Right renal pelvis (tissue), 4 donors: Measurements from ENCODE around the gene IFIT2. TPM values are rescaled to one million over a fixed set of nuclear protein-coding genes. Genes with fewer than 3 reads are reported as not detected.
A peak's percentile ranks its signal among the peaks of the same experiment; 100 is the strongest.
"Not testable (repeated sequence)": the region's sequence is repeated elsewhere in the genome, so short reads cannot be mapped to it uniquely, and the experiment has no call there.

Experiments used
- DNase-seq, 4 donors: peaks; one replicate each; pipeline ENCODE4 v3.0.0-alpha.2; 2013; ENCODE audit warnings: low read depth in 4 of 4, low spot score in 3 of 4, missing footprints in 1 of 4
- polyA plus RNA-seq, 4 donors: library from polyadenylated mRNA; unstranded; fragments of 120-200 nt; gene quantifications; one replicate each; pipeline ENCODE4 v1.2.1, GENCODE V29; 2013; ENCODE audit not compliant: insufficient read length in 4 of 4

Gene IFIT2
- polyA plus RNA-seq, 4 donors = 7.5 to 10.9 (median 10.1) TPM

DNA sequence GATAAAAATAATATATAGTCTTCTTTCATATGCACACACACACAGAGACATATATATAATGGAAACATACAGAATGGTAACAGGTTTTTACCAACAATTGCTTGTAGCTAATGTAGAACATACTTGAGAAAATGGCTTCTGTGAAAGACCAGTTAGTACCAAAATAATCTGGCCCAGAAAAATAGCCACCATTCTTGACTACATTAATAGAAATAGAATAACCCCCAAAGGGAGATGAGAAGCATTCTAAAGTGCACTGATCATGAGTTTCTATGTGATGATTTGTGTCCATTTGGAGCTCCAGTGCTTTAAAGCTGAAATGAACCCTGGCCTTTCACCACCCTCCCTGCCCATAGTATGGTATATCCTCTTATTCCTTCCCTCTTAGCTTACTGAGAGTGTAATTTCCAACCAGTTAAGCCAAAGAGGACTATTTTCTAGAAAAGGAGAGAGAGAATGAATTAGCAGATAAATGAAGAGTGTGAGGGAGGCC, 22.9 kb upstream of the IFIT2 start:
- DNase-seq = no peak

DNA sequence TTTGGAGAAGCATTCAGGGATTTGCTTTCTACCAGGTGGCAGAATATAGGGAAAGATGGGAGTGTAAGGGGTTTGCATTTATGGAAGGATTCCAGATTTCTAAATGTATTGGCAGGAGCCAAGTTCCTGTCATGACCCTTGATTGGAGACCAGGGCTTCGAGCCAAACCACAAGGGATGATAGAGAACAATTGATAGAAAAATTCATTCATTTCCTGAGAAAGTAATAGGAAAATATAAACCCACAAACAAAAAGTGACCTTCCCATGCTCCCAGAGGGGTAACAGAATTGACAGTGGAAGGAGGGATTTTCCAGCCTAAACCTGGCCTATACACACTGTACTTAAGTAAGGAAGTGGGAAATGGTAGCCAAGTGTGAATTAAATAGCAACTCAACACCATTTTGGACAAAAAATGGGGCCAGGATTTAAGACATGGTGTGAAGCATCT, 22.4 kb upstream of the IFIT2 start:
- DNase-seq = no peak

DNA sequence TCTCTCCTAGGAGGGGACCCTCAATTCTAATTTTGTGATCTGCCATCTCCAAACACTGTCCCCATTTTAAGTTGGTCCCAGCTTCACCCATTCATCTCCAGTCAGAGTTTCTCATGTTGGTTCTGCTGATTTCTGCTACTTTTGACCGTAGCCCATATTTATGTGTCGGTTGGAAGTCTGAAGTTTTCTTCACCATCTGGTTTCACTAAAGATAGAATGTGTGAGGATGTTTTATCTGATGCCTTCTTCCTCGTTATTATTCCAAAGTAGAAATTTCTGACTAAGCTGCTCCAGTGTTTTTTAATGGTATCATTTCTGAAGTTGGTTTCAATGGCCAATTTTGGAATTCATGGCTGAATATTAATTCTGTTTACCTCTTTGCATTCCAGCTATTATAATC, 21.3 kb upstream of the IFIT2 start:
- DNase-seq = no peak

DNA sequence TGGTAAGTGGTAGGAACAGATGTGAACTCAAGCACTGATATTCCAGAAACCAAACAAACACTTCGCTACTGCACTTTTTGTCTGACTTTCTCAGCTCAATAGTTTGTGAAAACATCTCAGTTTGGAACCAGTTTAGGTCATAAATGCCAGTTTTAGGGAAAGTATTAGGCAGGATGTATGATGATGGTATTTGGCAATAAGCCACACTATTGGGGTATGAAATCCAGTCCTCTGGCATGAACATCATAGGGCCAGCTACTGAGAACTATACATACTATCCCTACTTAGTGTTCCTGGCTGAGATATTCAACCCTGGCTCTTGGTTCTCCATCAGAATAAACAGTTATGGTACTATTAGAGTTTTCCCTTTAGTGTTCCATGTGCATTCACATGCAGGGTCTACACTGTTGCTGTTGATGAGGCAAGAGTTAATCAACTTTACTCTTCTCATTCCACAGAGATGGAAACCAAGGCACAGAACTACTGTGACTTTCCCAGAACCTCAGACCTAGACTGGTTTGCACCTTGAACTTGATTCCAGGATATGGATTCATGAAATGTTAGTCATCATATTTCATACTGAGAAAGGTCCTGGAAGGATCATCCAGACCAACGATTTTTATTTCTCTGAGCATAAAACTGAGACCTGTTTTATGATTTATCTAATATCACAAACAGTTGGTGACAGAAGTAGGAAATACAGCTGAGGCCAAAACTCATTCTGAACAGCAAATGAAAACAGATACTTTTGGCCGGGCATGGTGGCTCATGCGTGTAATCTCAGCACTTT, 20.0 kb upstream of the IFIT2 start:
- no peak for DNase-seq

DNA sequence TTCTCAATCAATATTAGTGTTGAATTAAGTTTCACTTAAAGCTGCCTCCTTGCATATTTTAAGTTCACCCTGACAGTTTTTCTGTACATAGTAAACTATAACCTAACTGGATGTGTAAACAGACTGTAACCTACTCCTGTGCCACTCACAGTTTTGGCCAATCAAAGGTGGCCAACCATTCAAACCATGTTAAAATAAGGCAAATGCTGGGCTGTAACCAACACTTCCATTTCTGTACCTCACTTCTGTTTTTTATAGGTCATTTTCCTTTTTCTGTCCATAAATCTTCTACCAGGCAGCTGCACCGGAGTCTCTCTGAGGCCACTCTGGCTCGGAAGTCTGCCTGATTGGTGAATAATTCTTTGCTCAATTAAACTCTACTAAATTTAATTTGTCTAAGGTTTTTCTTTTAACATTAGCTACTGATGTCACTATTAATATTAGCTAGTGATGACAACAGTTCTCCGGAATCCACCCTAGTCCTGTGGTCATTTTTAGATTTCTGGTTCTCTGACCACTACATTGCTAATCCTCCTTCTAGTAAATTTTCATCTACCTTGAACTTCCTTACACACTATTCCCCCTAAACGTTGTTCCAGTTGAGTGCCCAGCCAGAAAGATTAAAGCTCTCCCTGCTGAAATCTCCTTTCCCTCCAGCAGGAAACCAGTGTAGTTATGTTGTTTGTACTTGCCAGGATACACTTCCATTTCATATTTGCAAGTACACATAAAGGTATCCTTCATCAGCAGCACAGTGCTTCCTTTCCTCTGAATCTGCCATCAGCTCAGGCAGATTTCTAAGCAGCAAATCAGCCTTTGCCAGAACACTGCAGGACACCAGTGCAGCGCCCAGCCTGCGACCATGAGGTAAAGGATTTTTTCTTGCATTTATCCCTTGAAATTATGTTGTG, 18.6 kb upstream of the IFIT2 start:
- DNase-seq = peak in 2 of 4 donors; percentile 43 to 57

DNA sequence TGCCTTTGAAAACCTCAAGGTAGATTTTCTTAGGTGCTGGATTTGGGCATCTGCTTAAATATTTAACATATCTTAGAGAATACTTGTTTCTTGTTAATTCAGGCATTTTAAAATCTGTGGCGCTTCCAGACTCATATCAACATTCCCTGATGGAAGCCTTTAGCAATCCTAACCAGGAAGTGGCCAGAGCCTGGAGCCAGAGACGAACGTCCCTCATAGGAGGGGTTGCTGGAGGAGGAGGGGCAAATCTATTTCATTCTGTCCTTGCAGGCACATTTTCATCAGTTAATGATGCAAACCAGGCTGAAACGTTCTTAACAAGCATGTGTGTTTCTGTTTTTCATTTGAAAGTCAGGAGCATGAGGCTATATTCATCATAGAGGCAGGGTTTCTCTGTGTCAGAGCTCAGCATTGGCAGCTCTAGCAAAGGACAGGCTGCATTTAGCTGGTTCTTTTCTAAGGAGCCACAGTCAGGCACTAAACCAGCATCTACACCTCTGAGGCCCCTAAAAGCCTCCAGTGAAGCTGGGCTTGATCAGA, 17.8 kb upstream of the IFIT2 start:
- peak in 3 of 4 donors; percentile 52 to 62 (median 59) for DNase-seq

DNA sequence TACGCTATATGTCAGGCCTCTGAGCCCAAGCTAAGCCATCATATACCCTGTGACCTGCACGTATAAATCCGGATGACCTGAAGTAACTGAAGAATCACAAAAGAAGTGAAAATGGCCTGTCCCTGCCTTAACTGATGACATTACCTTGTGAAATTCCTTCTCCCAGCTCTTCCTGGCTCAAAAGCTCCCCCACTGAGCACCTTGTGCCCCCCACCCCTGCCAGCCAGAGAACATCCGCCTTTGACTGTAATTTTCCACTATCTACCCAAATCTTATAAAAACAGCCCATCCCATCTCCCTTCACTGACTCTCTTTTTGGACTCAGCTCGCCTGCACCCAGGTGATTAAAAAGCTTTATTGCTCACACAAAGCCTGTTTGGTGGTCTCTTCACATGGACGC, 17.1 kb upstream of the IFIT2 start:
- DNase-seq = not testable (repeated sequence)

DNA sequence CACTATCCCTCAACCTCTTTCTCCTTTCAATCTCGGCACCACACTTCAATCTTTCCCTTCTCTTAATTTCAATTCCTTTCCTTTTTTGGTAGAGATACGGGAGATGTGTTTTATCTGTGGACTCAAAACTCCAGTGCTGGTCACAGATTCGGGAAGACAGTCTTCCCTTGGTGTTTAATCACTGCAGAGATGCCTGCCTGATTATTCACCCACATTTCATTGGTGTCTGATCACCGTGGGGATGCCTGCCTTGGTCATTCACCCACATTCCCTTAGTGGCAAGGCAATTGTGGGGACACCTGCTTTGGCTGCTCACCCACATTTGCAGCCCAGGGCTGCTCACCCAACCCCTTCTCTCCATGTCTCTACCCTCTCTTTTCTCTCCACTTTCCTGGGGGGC, 16.5 kb upstream of the IFIT2 start:
- DNase-seq = not testable (repeated sequence)

DNA sequence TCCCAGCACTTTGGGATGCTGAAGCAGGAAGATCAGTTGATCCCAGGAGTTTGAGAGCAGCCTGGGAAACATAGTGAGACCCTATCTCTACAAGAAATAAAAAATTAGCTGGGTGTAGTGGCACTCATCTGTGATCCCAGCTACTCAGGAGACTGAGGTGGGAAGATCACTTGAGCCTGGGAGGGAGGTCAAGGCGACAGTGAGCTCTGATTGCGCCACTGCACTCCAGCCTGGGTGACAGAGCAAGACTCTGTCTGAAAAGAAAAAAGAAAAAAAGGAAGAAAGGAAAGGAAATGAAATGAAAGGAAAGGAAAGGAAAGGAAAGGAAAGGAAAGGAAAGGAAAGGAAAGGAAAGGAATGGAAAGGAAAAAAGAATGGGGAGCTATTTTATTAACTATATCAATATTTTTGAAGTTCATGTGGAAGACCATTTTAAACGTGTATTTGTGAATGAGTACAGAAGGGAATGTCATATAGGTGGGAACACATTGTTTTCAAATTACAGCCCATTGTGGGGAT, 7.1 kb upstream of the IFIT2 start:
- no peak for DNase-seq

DNA sequence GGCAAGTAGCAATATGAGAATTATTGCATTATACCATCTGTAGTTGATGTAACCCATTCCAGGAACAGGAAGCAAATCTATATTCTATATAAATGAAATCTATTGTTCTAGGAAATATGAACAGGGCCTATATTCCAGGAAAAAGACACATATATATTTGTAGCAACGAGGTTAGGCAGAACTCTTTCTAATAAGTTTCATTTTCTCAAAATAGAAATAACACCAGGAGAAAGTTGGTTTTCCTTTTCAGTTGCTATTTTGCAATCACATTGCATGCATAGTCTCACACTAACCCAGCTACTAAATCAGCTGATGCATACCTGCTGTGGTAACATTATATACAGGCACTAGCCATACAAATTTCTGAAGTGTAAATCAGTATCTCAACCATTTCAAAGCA, 6.2 kb upstream of the IFIT2 start:
- no peak for DNase-seq

DNA sequence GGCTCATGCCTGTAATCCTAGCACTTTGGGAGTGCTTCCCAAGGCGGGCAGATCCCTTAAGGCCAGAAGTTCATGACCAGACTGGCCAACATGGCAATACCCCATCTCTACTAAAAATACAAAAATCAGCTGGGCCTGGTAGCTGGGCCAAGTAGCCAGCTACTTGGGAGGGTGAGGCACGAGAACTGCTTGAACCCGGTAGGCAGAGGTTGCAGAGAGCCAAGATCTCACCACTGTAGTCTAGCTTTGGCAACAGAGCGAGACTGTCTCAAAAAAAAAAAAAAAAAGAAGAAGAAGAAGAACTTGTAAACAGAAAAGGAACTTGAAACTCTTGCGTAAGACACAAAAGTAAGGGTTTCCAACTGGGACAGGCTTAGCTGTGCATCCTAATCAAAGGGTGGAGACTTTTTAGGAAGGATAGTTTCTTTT, 5.6 kb upstream of the IFIT2 start:
- no peak for DNase-seq

DNA sequence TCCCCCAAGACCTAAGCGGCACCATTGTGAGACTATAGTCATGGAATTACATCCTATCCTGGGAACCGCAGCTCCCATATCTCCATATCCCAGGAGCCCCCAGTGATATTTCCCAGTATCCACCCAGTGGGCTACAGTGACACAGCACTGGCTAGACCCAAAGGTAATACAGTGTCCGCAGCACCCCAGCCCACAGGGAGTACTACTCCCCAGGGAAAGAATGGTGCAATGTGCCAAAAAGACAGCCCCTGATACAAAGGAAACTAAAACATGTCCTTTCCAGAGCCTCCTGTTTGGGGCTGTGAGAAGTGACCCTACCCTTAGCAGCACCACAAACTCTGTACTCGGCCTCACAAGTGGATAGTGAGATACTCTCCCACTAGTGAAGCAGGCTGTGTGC, 4.5 kb upstream of the IFIT2 start:
- DNase-seq = no peak

DNA sequence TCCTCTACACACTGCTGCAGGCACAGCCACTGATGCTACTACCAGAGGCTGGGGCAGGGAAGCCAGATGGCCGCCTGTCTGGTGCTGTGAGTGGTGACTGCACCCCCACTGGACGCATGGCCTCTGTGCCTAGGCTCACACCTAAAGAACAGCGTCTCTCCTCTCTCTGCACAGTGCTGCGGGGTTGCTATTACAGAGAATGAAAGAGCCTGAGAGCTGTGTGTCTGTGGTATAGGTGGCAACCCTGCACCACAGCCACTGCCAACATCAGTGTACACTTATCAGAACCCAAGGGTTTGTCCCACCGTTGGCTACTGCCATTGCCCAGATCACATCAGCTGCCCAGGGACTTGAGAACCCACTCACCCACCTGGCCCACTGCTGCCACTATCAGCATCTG, 4.1 kb upstream of the IFIT2 start:
- DNase-seq = no peak

DNA sequence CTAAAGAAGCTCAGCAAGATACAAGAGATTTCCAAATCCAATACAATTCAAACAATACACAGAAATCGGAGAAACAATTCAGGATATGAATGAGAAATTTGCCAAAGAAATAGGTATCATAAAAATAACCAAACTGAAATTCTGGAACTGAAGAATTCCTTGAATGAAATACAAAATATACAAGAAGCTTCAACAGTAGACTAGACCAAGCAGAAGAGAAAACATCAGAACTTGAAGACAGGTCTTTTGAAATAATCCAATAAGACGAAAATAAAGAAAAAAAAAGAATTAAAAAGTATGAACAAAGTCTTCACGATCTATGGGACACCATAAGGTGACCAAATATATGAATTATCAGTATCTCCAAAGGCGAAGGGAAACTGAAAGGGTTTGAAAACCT, 2.8 kb upstream of the IFIT2 start:
- no peak for DNase-seq

DNA sequence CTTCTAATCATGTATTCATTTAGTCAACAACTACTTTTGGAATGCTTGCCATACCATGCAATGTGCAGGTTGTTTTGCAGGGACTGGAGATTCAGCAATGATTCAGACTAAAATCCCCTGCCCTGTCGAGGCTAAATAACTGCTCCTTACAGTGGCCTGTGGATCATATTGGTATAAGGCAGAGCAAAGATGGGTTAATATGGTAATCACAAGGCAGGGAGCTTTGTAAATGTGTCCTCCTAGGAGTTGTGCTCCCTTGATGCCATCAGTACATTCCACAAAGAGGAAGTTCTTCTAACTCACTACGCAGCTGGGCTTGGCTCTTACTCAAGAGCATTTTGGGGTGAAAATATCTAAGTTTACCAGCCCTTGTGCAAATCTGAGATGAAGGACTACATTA, 614 bp upstream of the IFIT2 start:
- peak in 1 of 4 donors; percentile 11 for DNase-seq

DNA sequence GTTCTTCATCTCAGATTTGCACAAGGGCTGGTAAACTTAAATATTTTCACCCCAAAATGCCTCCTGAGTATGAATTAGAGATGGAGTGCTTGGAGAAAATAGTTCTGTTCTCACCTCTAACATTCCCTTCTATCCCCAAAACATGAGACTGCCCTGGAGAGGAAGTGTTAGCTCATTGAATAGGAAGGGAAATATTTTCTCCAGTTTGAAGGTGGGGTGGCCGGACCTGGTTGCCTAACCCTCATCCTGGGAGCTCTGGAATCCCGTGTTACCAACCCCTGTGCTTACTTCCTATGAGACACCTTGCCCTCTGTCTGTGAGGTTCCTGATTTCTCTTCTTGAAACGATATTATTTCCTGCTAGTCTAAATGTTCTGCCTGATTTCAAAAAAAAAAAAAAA, 779 bp downstream of the IFIT2 start:
- no peak for DNase-seq

DNA sequence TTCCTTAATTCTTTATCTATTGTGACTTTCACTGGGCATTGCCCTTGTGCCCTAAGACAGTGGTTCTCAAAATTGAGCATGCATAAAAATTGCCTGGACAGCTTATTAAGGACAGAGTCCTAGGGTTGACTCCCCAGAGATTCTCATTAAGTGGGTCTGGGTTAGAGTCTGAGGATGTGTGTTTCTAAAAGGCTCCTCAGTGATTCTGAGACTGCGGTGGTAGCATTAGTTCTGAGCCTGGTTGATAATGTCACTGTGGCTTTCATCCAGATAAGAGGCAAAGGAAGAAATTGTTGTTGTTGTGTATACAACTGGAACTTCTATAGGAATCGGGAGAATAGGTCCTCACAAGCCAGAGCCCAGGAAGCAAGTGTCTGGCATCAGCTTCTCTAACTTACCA, 1.3 kb downstream of the IFIT2 start:
- DNase-seq = no peak

DNA sequence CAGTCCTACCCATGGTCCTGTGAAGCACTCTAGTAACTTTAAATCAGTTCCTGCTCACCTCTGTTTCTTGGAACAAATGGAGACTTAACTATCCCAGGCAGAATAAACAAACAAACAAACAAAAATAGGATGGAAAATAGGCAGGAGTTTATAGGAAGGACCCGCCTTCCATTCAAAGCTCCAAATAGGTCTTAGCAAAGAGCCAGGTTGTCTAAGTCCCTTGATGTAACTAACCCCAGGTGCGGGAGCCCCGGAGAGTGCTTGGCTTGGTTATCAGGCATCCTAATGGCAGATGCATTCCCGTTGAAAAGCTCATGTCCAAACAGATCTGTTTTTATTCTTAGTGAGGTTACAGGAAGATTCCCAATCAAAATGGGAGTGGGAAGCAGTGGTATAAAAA, 2.2 kb downstream of the IFIT2 start:
- no peak for DNase-seq

DNA sequence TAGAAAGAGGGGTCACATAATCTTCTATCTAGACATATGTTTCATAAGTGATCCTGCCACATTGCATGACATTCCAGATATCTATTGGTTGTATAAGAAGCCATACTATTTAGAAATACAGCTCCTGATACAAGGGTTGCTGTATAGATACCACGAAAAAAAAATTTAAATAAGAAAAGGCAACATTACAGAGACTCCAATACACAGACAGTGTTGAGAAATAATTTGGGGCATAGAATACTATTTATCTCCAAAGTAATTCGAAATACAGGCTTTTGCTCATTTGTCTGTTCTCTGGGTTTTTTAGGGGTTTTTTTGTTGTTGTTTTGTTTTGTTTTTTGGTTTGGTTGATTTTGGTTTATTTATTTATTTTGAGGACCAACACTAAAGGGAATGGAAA, 2.6 kb downstream of the IFIT2 start:
- no peak for DNase-seq

DNA sequence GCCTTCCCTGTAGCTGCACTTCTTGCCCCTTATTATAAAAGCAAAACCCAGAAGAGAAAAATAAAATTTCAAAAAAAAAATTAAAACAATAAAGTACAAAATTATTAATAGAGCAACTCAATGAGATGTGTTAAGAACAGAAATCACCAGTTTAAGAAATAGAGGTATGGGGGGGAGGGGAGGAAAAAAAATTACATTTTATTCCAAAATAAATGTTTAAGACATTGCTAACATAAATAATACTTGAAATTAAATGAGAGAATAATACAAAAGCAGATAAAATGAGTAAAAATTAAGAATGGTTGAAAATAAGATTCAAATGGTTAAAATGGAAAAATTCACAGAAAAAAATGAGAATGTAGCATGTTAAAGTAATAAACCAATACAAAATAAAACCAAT, 3.1 kb downstream of the IFIT2 start:
- DNase-seq = no peak
